Activated CD4-positive, CD25-positive, alpha-beta regulatory T cell treated with anti-CD3 and anti-CD28 coated beads, Interleukin-2, amount 50 U/mL, for 24 hours (primary cell): Measurements from ENCODE around the gene DEDD.

Experiments
- ATAC-seq, 2 donors: fragments of 150-1000 bp; cut with Tn5 transposase; one replicate each; pipeline ENCODE4 v1.10.0; 2021; ENCODE audit warnings: mild to moderate bottlenecking in 1 of 2, moderate library complexity in 1 of 2

Gene DEDD

DNA sequence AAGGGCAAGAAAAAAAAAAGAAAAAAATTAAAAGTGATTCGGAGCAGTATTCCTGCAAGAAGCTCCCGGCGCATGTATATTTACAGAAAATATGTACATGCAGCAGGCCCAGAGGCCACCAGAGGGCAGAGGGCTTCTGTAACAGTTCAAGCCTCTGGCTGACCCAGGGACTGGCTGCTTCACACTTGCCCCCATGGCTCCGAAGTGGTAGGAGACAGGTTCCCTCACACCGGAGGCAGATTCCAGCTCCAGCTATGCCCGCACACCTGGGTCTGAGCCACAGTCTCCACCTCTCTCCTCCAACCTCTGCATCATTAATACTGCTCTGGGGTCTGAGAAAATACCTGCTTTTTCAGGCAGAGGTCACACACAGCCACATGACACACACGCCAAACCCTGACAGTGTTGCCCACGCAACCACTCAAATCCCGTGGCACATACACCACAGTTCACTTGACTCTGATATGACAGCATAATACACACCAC lies 60.5 kb downstream of the DEDD start:
- no peak for ATAC-seq
